PC-9 (cell line): ENCODE measurements around the gene PRKX. TPM values are rescaled to one million over a fixed set of nuclear protein-coding genes. Genes with fewer than 3 reads are reported as not detected.
"Not testable (repeated sequence)": the region's sequence is repeated elsewhere in the genome, so short reads cannot be mapped to it uniquely, and the experiment has no call there.

Experiments used
- BruUV-seq: library from RNA; stranded (reverse); fragments of 400-500 nt; replicated peaks from 2 replicates; lab custom pipeline; 2021; lab: Mats Ljungman, UMichigan
- CTCF ChIA-PET: fragments of 300-600 bp; sonication (Branson Sonifier 250); formaldehyde crosslinking; loops from one replicate; lab custom pipeline; 2022; ENCODE audit warnings: antibody characterized with exemption; lab: Charles Lee
- POLR2A ChIA-PET: fragments of 300-600 bp; sonication (Branson Sonifier 250); formaldehyde crosslinking; loops from one replicate; lab custom pipeline; 2022; ENCODE audit warnings: antibody characterized with exemption; ENCODE audit not compliant: unreplicated experiment; lab: Charles Lee
- DNase-seq, 2 experiments: peaks; one replicate each; pipeline versions ENCODE4 v3.0.0 to v3.0.0-alpha.2; 2015 to 2022; ENCODE audit warnings: mixed read lengths in 1 of 2
- H2AFZ ChIP-seq: fragments of 200-600 bp; sonication (generic); 2 replicates; pipeline ENCODE4 v1.8.1; 2017; ENCODE audit warnings: antibody characterized with exemption
- H3F3A ChIP-seq: fragments of 200-600 bp; sonication (generic); 2 replicates; pipeline ENCODE4 v1.8.1; 2017; ENCODE audit warnings: antibody characterized with exemption, mild to moderate bottlenecking, low read depth; ENCODE audit not compliant: insufficient read depth
- H3K27ac ChIP-seq: fragments of 200-600 bp; sonication (generic); 2 replicates; pipeline ENCODE4 v1.6.1; 2016; ENCODE audit warnings: mixed run types
- H3K27me3 ChIP-seq: fragments of 200-600 bp; sonication (generic); 2 replicates; pipeline ENCODE4 v1.6.1; 2016; ENCODE audit warnings: low read depth, mixed run types; ENCODE audit not compliant: insufficient read depth
- H3K36me3 ChIP-seq: fragments of 200-600 bp; sonication (generic); 2 replicates; pipeline ENCODE4 v1.6.1; 2016; ENCODE audit warnings: low read depth, mixed run types
- H3K4me1 ChIP-seq: fragments of 200-600 bp; sonication (generic); replicated peaks from 2 replicates; pipeline ENCODE4 v1.6.1; 2016; ENCODE audit warnings: mixed run types; ENCODE audit not compliant: insufficient read depth
- H3K4me2 ChIP-seq: fragments of 200-600 bp; sonication (generic); 2 replicates; pipeline ENCODE4 v1.6.1; 2017; ENCODE audit warnings: mixed run types
- H3K4me3 ChIP-seq: fragments of 200-600 bp; sonication (generic); 2 replicates; pipeline ENCODE4 v1.6.1; 2016; ENCODE audit warnings: mixed run types
- H3K79me2 ChIP-seq: fragments of 200-600 bp; sonication (generic); 2 replicates; pipeline ENCODE4 v1.6.1; 2017; ENCODE audit warnings: low read depth, mixed run types
- H3K9me2 ChIP-seq: fragments of 200-600 bp; sonication (generic); 2 replicates; pipeline ENCODE4 v1.8.1; 2017; ENCODE audit warnings: mild to moderate bottlenecking; ENCODE audit not compliant: insufficient read depth
- H3K9me3 ChIP-seq: fragments of 200-600 bp; sonication (generic); 2 replicates; pipeline ENCODE4 v1.8.1; 2016; ENCODE audit warnings: low read depth; ENCODE audit not compliant: insufficient read depth
- H4K20me1 ChIP-seq: fragments of 200-600 bp; sonication (generic); 2 replicates; pipeline ENCODE4 v1.8.1; 2017; ENCODE audit not compliant: insufficient read depth
- CTCF ChIP-seq: fragments of 200-600 bp; sonication (generic); conservative IDR thresholded peaks from 2 replicates; pipeline ENCODE4 v1.6.1; 2017; ENCODE audit warnings: mixed run types, antibody characterized with exemption, mild to moderate bottlenecking, moderate library complexity
- EZH2 ChIP-seq: fragments of 200-600 bp; sonication (generic); IDR thresholded peaks from 2 replicates; pipeline ENCODE4 v1.8.0; 2017; ENCODE audit warnings: antibody characterized with exemption, low read depth
- intact Hi-C: fragments of 100-400 bp; cut with micrococcal nuclease; formaldehyde crosslinking; loops from one replicate; pipeline ENCODE4 v1.10.0; 2022; ENCODE audit not compliant: unreplicated experiment
- total RNA-seq: library from RNA; stranded (reverse); gene quantifications from 2 replicates; pipeline ENCODE4 v1.2.3, GENCODE V29; 2021

The PRKX gene
- total RNA-seq, 1 experiment from 2014 or later: 31.5 TPM

- H2AFZ ChIP-seq: no peak overlapping the region
- no peaks in the 10 kb centered on the region for H3F3A ChIP-seq
- H3K4me2 ChIP-seq: no peak overlapping the region
- POLR2A ChIA-PET: no interaction called here
- H3K27me3 ChIP-seq: peaks cover 39% of the 10 kb centered on the region
- H3K79me2 ChIP-seq: no peaks in the 10 kb centered on the region
- H3K4me3 ChIP-seq: no peak overlapping the region
- intact Hi-C loops: no loop called here
- H3K9me3 ChIP-seq: no peaks in the 10 kb centered on the region
- H3K9me2 ChIP-seq: no peaks in the 10 kb centered on the region
- CTCF ChIA-PET: no interaction called here
- no peaks in the 10 kb centered on the region for H4K20me1 ChIP-seq
- no peaks in the 10 kb centered on the region for H3K4me1 ChIP-seq
- no peaks in the 10 kb centered on the region for H3K36me3 ChIP-seq
- TF ChIP-seq EZH2 (no peak), CTCF (no peak)
- no peak for DNase-seq
- BruUV-seq: no TSS peak
- H3K27ac ChIP-seq: no peak overlapping the region
Observed at GRCh38 chrX:3748052-3748559, 34.7 kb upstream of the PRKX start.

GRCh38 chrX:3743801-3744439 lies 30.5 kb upstream of the PRKX start:
- Histone ChIP-seq H3K79me2 (no peaks in the 10 kb centered on the region), H3K9me3 (no peaks in the 10 kb centered on the region), H4K20me1 (no peaks in the 10 kb centered on the region), H3K4me3 (no peak overlapping the region), H3K27ac (no peak overlapping the region), H3K4me2 (no peak overlapping the region), H3K9me2 (no peaks in the 10 kb centered on the region), H3K27me3 (peaks cover 36% of the 10 kb centered on the region), H3K36me3 (no peaks in the 10 kb centered on the region), H3F3A (no peaks in the 10 kb centered on the region), H3K4me1 (no peaks in the 10 kb centered on the region), H2AFZ (no peak overlapping the region)
- no TSS peak for BruUV-seq
- intact Hi-C loops: no loop called here
- ChIA-PET POLR2A (no interaction called here), CTCF (no interaction called here)
- no peak for DNase-seq
- TF ChIP-seq CTCF: no peak
- TF ChIP-seq EZH2: no peak

GRCh38 chrX:3740946-3741345 lies 27.5 kb upstream of the PRKX start:
- H3K9me2 ChIP-seq, CTCF ChIA-PET, intact Hi-C loops, H3F3A ChIP-seq, H3K79me2 ChIP-seq, H2AFZ ChIP-seq, POLR2A ChIA-PET, H3K27ac ChIP-seq, H4K20me1 ChIP-seq, H3K36me3 ChIP-seq, H3K4me2 ChIP-seq, H3K9me3 ChIP-seq, DNase-seq, H3K4me3 ChIP-seq, H3K4me1 ChIP-seq, BruUV-seq: not testable (repeated sequence)
- peaks cover 21% of the 10 kb centered on the region for H3K27me3 ChIP-seq

- BruUV-seq: no TSS peak
- H3K4me2 ChIP-seq: no peak overlapping the region
- H3K9me3 ChIP-seq: no peaks in the 10 kb centered on the region
- H3F3A ChIP-seq: no peaks in the 10 kb centered on the region
- no peak overlapping the region for H2AFZ ChIP-seq
- CTCF ChIA-PET: no interaction called here
- POLR2A ChIA-PET: no interaction called here
- H3K27ac ChIP-seq: no peak overlapping the region
- H3K4me1 ChIP-seq: no peaks in the 10 kb centered on the region
- no peaks in the 10 kb centered on the region for H3K79me2 ChIP-seq
- H3K36me3 ChIP-seq: no peaks in the 10 kb centered on the region
- no peaks in the 10 kb centered on the region for H3K9me2 ChIP-seq
- DNase-seq: no peak
- no peak for TF ChIP-seq EZH2
- no peak for TF ChIP-seq CTCF
- H4K20me1 ChIP-seq: no peaks in the 10 kb centered on the region
- intact Hi-C loops: no loop called here
- no peak overlapping the region for H3K4me3 ChIP-seq
- H3K27me3 ChIP-seq: peaks cover 6% of the 10 kb centered on the region; the same call in 1 of the 2 replicates
Observed at GRCh38 chrX:3738509-3738908, 25.1 kb upstream of the PRKX start.

- H3K27ac ChIP-seq, H3K9me3 ChIP-seq, intact Hi-C loops, H3K27me3 ChIP-seq, H3K4me1 ChIP-seq, POLR2A ChIA-PET, DNase-seq, H2AFZ ChIP-seq, CTCF ChIA-PET, H3K79me2 ChIP-seq, H3K9me2 ChIP-seq, BruUV-seq, H4K20me1 ChIP-seq, H3F3A ChIP-seq, H3K36me3 ChIP-seq, H3K4me3 ChIP-seq: not testable (repeated sequence)
- peak overlapping the region; percentile 19; the same call in 1 of the 2 replicates for H3K4me2 ChIP-seq
Observed at GRCh38 chrX:3736536-3736935, 23.1 kb upstream of the PRKX start.
